ENCODE measurements around the gene KASH5.
"Not testable (repeated sequence)": the region's sequence is repeated elsewhere in the genome, so short reads cannot be mapped to it uniquely, and the experiment has no call there.

KASH5 gene

GRCh38 chr19:49436381-49437017, 48.5 kb downstream of the KASH5 start:
- no peak for DNase-seq (ENCODE audit: low spot score)

- DNase-seq (ENCODE audit: low spot score): no peak
Measured at GRCh38 chr19:49437231-49437630, 49.2 kb downstream of the KASH5 start.

GRCh38 chr19:49438261-49438660, 50.2 kb downstream of the KASH5 start:
- no peak for DNase-seq (ENCODE audit: low spot score)

GRCh38 chr19:49439836-49440235, 51.8 kb downstream of the KASH5 start:
- DNase-seq (ENCODE audit: low spot score): no peak

GRCh38 chr19:49440439-49441209, 52.6 kb downstream of the KASH5 start:
- no peak for DNase-seq (ENCODE audit: low spot score)

GRCh38 chr19:49441210-49441959, 53.3 kb downstream of the KASH5 start, which contains the start of gene SLC17A7:
TSS of gene SLC17A7 (minus strand) at chr19:49441527. CDS start at chr19:49441379, 148 bp downstream.
- DNase-seq (ENCODE audit: low spot score): peak; percentile 72

GRCh38 chr19:49441960-49442350, 53.9 kb downstream of the KASH5 start:
- no peak for DNase-seq (ENCODE audit: low spot score)

GRCh38 chr19:49442354-49442753, 54.3 kb downstream of the KASH5 start:
- peak; percentile 65 for DNase-seq (ENCODE audit: low spot score)

GRCh38 chr19:49442771-49443365, 54.8 kb downstream of the KASH5 start:
- peak; percentile 93 for DNase-seq (ENCODE audit: low spot score)

- DNase-seq (ENCODE audit: low spot score): peak; percentile 98
Measured at GRCh38 chr19:49443366-49444099, 55.5 kb downstream of the KASH5 start.

- not testable (repeated sequence) for DNase-seq (ENCODE audit: low spot score)
Measured at GRCh38 chr19:49444100-49444700, 56.2 kb downstream of the KASH5 start.

- DNase-seq (ENCODE audit: low spot score): no peak
Measured at GRCh38 chr19:49445997-49446396, 57.9 kb downstream of the KASH5 start.

- DNase-seq (ENCODE audit: low spot score): peak; percentile 52
Measured at GRCh38 chr19:49447485-49448431, 59.7 kb downstream of the KASH5 start.

- no peak for DNase-seq (ENCODE audit: low spot score)
Measured at GRCh38 chr19:49448432-49448786, 60.4 kb downstream of the KASH5 start.

GRCh38 chr19:49450405-49450804, 62.4 kb downstream of the KASH5 start:
- no peak for DNase-seq (ENCODE audit: low spot score)

- peak; percentile 100 for DNase-seq (ENCODE audit: low spot score)
Measured at GRCh38 chr19:49451430-49452181, 63.6 kb downstream of the KASH5 start, which contains the start of gene PIH1D1. TSS of gene PIH1D1 (minus strand) at chr19:49451814. CDS start at chr19:49451574, 240 bp downstream.

GRCh38 chr19:49453013-49453756, 65.1 kb downstream of the KASH5 start, which contains the start of gene ALDH16A1:
TSS of gene ALDH16A1 (plus strand) at chr19:49453225. CDS start at chr19:49453332, 107 bp downstream.
- DNase-seq (ENCODE audit: low spot score): peak; percentile 99

- DNase-seq (ENCODE audit: low spot score): no peak
Measured at GRCh38 chr19:49453757-49454240, 65.8 kb downstream of the KASH5 start.
